Transverse colon (tissue), 4 donors: ENCODE results near the gene SLC30A7.
"Not testable (repeated sequence)": the region's sequence is repeated elsewhere in the genome, so short reads cannot be mapped to it uniquely, and the experiment has no call there.

Experiments
- CTCF ChIP-seq, 5 experiments: fragments of 200-600 bp in 3 of 5; fragments of 450-650 bp in 2 of 5; sonication (generic) in 3 of 5; IDR thresholded peaks; 1 replicate in 2 of 5; 2 replicates in 3 of 5; pipeline ENCODE4 v1.5.1; 2016 to 2017; ENCODE audit warnings: antibody characterized with exemption in 5 of 5, inconsistent platforms in 3 of 5, mild to moderate bottlenecking in 2 of 5, moderate library complexity in 1 of 5
- POLR2A ChIP-seq: fragments of 450-650 bp; IDR thresholded peaks from one replicate; pipeline ENCODE4 v1.6.1; 2016; ENCODE audit warnings: antibody characterized with exemption, mild to moderate bottlenecking, moderate library complexity
- POLR2AphosphoS5 ChIP-seq, 3 donors: sonication (generic); formaldehyde crosslinking; IDR thresholded peaks; one replicate each; pipeline ENCODE4 v1.6.1; 2016; ENCODE audit warnings: antibody characterized with exemption in 3 of 3

DNA sequence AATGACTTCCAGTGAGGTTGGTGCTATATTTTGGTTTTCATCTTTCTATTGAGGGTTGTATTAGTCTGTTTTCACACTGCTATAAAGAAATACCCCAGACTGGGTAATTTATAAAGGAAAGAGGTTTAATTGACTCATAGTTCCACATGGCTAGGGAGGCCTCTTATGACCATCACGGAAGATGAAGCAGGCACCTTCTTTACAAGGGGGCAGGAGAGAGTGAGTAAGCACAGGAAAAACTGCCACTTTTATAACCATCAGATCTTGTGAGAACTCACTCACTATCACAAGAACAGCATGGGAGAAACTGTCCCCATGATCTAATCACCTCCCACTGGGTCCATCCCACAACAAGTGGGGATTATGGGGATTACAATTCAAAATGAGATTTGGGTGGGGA is 6.9 kb upstream of the SLC30A7 start:
- not testable (repeated sequence) for TF ChIP-seq CTCF (IDR thresholded peaks at IDR 0.05); POLR2A; POLR2AphosphoS5 (IDR thresholded peaks at IDR 0.05)
